HG02610 (cell line): ENCODE results near the gene FLNC.

Source experiments
- ATAC-seq: cut with Tn5 transposase; IDR thresholded peaks from one replicate; pipeline ENCODE4 v1.9.1; 2021; ENCODE audit warnings: mild to moderate bottlenecking, moderate library complexity; ENCODE audit not compliant: unreplicated experiment

The FLNC gene

GRCh38 chr7:128876586-128876977, 46.4 kb downstream of the FLNC start:
- no peak for ATAC-seq

- ATAC-seq = no peak
These were observed 47.0 kb downstream of the FLNC start for GRCh38 chr7:128876978-128877755.

- ATAC-seq = no peak
These were observed 47.5 kb downstream of the FLNC start for GRCh38 chr7:128877756-128878120.

GRCh38 chr7:128878226-128879105, 48.3 kb downstream of the FLNC start:
- ATAC-seq = no peak

GRCh38 chr7:128879461-128879938, 49.3 kb downstream of the FLNC start:
- no peak for ATAC-seq

- no peak for ATAC-seq
These were observed 49.9 kb downstream of the FLNC start for GRCh38 chr7:128879939-128880746.

- no peak for ATAC-seq
These were observed 50.7 kb downstream of the FLNC start for GRCh38 chr7:128880791-128881457.

- ATAC-seq = no peak
These were observed 51.4 kb downstream of the FLNC start for GRCh38 chr7:128881458-128882125.

- no peak for ATAC-seq
These were observed 51.9 kb downstream of the FLNC start for GRCh38 chr7:128882134-128882533.

- peak; percentile 72 for ATAC-seq
These were observed 53.6 kb downstream of the FLNC start for GRCh38 chr7:128883622-128884448.

- no peak for ATAC-seq
These were observed 54.6 kb downstream of the FLNC start for GRCh38 chr7:128884561-128885369.

- no peak for ATAC-seq
These were observed 55.4 kb downstream of the FLNC start for GRCh38 chr7:128885370-128886187.

- no peak for ATAC-seq
These were observed 56.4 kb downstream of the FLNC start for GRCh38 chr7:128886391-128887168.

GRCh38 chr7:128887169-128888038, 57.2 kb downstream of the FLNC start:
- no peak for ATAC-seq

- no peak for ATAC-seq
These were observed 58.0 kb downstream of the FLNC start for GRCh38 chr7:128888039-128888755.
